BLaER1 (cell line): Measurements from ENCODE around the gene NREP.

ENCODE experiments used
- H3K27ac ChIP-seq: shearing (Covaris generic); formaldehyde crosslinking; 2 replicates; pipeline ENCODE4 v1.8.1; 2022
- H3K27me3 ChIP-seq: shearing (Covaris generic); formaldehyde crosslinking; 2 replicates; pipeline ENCODE4 v1.8.1; 2022
- H3K36me3 ChIP-seq: shearing (Covaris generic); formaldehyde crosslinking; 2 replicates; pipeline ENCODE4 v1.8.1; 2022
- H3K4me1 ChIP-seq: shearing (Covaris generic); formaldehyde crosslinking; 2 replicates; pipeline ENCODE4 v1.8.1; 2022
- H3K4me2 ChIP-seq: shearing (Covaris generic); formaldehyde crosslinking; 2 replicates; pipeline ENCODE4 v1.8.1; 2022
- H3K4me3 ChIP-seq: shearing (Covaris generic); formaldehyde crosslinking; 2 replicates; pipeline ENCODE4 v1.8.1; 2022
- H3K9ac ChIP-seq: shearing (Covaris generic); formaldehyde crosslinking; 2 replicates; pipeline ENCODE4 v1.8.1; 2022
- H3K9me3 ChIP-seq: shearing (Covaris generic); formaldehyde crosslinking; 2 replicates; pipeline ENCODE4 v1.8.1; 2022
- H4K20me1 ChIP-seq: shearing (Covaris generic); formaldehyde crosslinking; 2 replicates; pipeline ENCODE4 v1.8.1; 2022
- Cebpa-rat ChIP-seq: shearing (Covaris generic); IDR thresholded peaks from 2 replicates; pipeline ENCODE4 v1.8.1; 2022

Gene NREP

DNA sequence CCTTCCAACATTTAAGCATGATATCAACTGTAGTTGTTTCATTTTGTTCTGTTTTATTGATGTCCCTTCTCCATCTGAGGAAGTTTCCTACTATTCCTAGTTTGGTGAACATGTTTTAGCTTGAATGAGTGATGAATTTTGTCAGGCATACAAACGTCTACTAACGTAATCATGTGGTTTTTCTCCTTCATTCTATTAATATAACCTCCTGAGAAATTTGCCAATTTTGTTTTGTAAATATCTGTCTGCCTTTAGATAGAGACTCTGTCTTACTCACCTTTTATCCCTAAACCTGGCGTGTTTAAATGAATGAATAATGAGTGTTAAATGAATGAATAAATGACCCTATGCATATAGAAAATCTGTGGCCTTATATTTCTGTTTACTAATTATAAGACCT, 26.5 kb upstream of the NREP start:
- Histone ChIP-seq H4K20me1 (no peaks in the 10 kb centered on the region), H3K27me3 (no peaks in the 10 kb centered on the region), H3K36me3 (no peaks in the 10 kb centered on the region), H3K9me3 (no peaks in the 10 kb centered on the region), H3K4me3 (no peak overlapping the region), H3K4me1 (peaks cover 24% of the 10 kb centered on the region), H3K27ac (no peak overlapping the region), H3K4me2 (peak overlapping the region; percentile 19; the same call in 1 of the 2 replicates), H3K9ac (no peak overlapping the region)
- TF ChIP-seq Cebpa-rat, result no peak

DNA sequence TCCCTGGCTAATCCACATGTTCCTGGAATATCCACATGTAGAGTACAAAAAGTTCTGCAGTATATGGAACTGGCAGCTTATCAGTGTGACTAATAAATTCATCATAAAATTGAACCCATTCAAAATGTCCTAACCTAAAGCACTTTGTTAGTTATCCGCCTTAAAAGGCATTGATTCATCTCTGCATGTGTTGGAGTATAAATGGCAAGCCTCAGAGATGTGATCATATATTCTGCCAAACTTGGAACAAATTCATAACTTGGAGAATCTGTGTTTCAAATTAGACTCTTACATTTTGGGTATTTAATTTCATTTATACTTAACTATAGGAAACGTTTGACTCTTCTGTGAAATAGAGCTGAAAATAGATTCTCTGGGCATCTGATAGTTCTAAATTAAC, 25.2 kb upstream of the NREP start:
- Histone ChIP-seq H3K27ac (no peak overlapping the region), H3K9ac (no peak overlapping the region)
- TF ChIP-seq Cebpa-rat, result no peak

DNA sequence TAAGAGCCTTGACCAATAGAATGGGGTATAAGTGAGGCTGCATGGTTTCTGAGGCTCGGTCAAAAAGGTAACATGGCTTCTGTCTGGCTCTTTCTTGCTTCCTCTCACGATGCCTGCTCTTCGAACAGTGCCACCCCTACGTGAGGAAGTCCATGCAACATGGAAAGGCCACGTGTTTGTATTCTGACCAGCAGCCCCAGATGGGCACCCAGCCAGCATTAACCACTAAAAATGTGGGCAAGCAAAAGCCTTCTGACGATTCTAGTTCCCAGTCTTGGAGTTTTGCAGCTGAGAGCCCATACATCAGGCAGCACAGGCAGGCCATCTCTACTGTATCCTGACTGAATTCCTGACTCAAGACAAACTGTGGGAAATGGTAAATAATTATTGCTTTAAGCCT, 24.2 kb upstream of the NREP start:
- no peak overlapping the region for H3K9ac ChIP-seq
- TF ChIP-seq Cebpa-rat, result no peak
- H4K20me1 ChIP-seq, result no peaks in the 10 kb centered on the region
- H3K27me3 ChIP-seq, result no peaks in the 10 kb centered on the region
- no peak overlapping the region for H3K27ac ChIP-seq
- H3K4me2 ChIP-seq, result no peak overlapping the region
- H3K4me3 ChIP-seq, result no peak overlapping the region
- H3K9me3 ChIP-seq, result no peaks in the 10 kb centered on the region
- H3K4me1 ChIP-seq, result peaks cover 35% of the 10 kb centered on the region
- no peaks in the 10 kb centered on the region for H3K36me3 ChIP-seq

More for the DNA sequence above, 25.2 kb upstream of the NREP start:
- peaks cover 26% of the 10 kb centered on the region for H3K4me1 ChIP-seq
- no peak overlapping the region for H3K4me3 ChIP-seq
- H4K20me1 ChIP-seq, result no peaks in the 10 kb centered on the region
- H3K9me3 ChIP-seq, result no peaks in the 10 kb centered on the region
- no peak overlapping the region for H3K4me2 ChIP-seq
- no peaks in the 10 kb centered on the region for H3K36me3 ChIP-seq
- no peaks in the 10 kb centered on the region for H3K27me3 ChIP-seq

DNA sequence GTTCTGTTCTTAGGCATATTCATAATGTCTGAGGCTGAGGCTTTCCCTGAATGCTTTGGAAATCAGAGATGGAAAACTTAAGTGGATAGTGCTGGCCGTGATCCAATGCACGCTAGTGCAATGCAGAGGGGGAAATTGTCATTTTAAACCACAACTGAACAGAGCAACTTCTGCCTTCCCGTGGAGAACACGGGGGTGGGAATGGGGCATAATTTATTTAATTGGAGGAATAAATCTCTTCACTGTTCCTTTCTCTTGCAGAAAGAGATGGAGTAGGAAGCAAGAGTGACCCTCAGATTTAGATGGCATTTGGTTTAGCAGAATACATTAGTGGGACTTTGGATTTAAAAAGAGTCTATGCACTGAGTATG, 22.9 kb upstream of the NREP start:
- no peak for TF ChIP-seq Cebpa-rat
- Histone ChIP-seq H4K20me1 (no peaks in the 10 kb centered on the region), H3K4me3 (no peak overlapping the region), H3K36me3 (no peaks in the 10 kb centered on the region), H3K9ac (no peak overlapping the region), H3K27me3 (no peaks in the 10 kb centered on the region), H3K4me1 (peaks cover 48% of the 10 kb centered on the region), H3K27ac (no peak overlapping the region), H3K9me3 (no peaks in the 10 kb centered on the region), H3K4me2 (peak overlapping the region; percentile 24)

DNA sequence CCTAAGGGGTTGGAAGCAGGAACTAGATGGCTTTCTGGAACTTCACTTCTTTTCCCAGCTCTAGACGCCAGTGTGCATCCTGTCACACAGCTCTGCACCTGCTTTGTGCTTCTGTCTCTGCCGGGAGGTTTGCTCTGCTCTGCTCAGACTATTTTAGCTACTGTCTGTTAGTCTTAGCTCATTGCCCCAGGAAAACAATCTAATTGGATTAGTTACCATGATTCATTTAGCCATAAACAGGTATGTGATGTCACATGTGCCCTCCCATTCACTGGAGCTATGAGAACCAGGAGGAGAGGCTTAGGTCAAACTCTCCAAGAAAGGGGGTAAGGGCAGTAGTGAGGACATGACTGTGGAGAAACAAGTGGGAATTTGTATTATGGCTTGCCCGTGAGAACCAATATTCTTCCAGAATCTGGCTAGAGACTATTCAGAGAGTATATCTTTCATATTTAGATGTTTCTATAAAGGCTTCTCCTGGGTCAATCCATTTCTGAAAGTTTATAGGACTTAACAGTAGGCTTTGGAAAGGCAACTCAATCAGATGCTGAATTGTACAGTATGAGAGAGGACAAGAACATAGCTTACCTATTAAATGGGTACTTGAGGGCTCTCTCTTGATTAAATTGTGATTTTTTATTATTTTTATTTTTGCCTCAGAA, 22.4 kb upstream of the NREP start:
- Histone ChIP-seq H3K4me3 (no peak overlapping the region), H3K9me3 (no peaks in the 10 kb centered on the region), H3K4me1 (peaks cover 53% of the 10 kb centered on the region), H3K9ac (no peak overlapping the region), H3K27ac (no peak overlapping the region), H4K20me1 (no peaks in the 10 kb centered on the region), H3K36me3 (no peaks in the 10 kb centered on the region), H3K4me2 (peak overlapping the region; percentile 24), H3K27me3 (no peaks in the 10 kb centered on the region)
- no peak for TF ChIP-seq Cebpa-rat

DNA sequence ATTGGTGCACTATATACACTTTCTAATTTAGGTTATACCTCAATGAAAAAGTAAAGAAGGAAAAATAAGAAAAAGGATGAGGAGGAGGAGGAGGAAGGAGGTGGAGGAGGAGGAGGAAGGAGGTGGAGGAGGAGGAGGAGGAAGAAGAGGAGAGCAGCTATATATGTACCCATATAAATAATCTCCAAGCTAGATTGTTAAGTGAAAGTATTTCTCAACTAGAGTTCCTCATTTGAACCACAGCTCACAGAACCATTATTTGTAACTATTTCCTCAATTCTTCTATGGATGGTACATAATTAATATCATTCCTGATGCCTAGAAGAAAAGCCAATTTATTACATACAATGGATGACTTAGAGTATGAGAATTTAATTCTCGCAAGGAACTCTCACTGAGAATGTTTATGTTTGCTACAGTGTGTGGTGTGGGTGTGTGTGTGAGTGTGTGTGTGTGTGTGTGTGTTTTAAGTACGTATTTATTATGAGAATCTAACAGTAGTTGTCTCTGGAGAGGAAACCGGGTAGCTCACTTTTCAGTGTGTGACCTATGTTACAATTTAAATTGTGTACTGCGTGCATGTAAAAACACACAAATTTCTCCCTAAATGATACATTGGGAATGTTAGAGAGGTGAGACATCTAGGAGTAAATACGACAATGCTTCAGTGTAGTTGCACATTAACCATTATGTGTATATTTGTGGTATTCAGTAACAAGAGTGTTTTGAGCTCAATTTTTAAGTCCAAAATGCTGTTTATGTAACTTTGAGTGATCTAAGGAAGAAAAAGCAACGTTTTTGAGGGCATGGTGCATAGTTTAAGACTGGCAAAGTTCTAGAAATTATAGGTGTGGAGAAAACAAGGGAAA, 20.2 kb upstream of the NREP start:
- H3K9me3 ChIP-seq, result no peaks in the 10 kb centered on the region
- peaks cover 66% of the 10 kb centered on the region for H3K4me1 ChIP-seq
- no peaks in the 10 kb centered on the region for H4K20me1 ChIP-seq
- H3K36me3 ChIP-seq, result no peaks in the 10 kb centered on the region
- H3K4me2 ChIP-seq, result no peak overlapping the region
- no peak overlapping the region for H3K9ac ChIP-seq
- H3K27ac ChIP-seq, result no peak overlapping the region
- H3K27me3 ChIP-seq, result no peaks in the 10 kb centered on the region
- no peak overlapping the region for H3K4me3 ChIP-seq
- TF ChIP-seq Cebpa-rat, result no peak

DNA sequence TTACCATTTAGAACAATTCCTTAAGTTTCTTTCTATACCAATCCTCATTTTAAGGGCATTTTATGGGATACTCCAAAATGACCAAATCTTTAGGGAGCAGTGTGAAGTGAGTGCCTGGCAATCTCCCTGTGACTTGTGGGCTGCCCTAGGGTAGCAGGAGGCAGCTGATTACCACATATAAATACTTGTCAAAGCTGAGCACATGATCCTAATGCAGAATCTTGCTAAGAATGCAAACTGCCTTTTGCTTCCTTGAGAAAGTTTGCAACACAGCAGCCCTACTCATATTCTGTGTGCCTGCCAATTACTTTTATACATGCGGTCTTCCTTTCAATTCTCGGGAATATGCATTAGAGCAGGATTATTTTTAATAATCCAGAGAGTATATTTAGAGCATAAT, 18.2 kb upstream of the NREP start:
- Histone ChIP-seq H4K20me1 (no peaks in the 10 kb centered on the region), H3K4me1 (peaks cover 65% of the 10 kb centered on the region), H3K9me3 (no peaks in the 10 kb centered on the region), H3K36me3 (no peaks in the 10 kb centered on the region), H3K9ac (peak overlapping the region; percentile 56; the same call in 1 of the 2 replicates), H3K27me3 (no peaks in the 10 kb centered on the region), H3K4me3 (no peak overlapping the region; the same call in 1 of the 2 replicates), H3K4me2 (peak overlapping the region; percentile 71), H3K27ac (peak overlapping the region; percentile 74)
- no peak for TF ChIP-seq Cebpa-rat

DNA sequence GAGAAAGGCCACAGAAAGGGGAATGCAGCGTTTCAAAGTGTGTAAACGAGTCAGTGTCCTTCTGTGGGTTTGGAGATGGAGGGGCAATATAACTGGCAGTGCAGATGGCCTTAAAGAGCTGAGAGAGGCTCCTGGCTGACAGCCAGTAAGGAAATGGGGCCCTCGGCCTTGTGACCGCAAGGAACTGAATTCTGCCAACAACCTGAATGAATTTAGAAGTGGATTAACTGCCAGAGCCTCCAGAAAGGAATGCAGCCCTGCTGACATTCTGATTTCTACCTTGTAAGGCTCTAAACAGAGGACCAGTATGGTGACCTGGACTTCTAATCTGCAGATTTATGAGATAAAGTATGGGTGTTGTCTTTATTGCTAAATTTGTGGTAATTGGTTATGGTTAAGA, 17.5 kb upstream of the NREP start:
- no peak for TF ChIP-seq Cebpa-rat
- H3K9me3 ChIP-seq, result peaks cover 3% of the 10 kb centered on the region
- H4K20me1 ChIP-seq, result no peaks in the 10 kb centered on the region
- no peaks in the 10 kb centered on the region for H3K36me3 ChIP-seq
- H3K4me1 ChIP-seq, result peaks cover 58% of the 10 kb centered on the region
- peak overlapping the region; percentile 74 for H3K27ac ChIP-seq
- peak overlapping the region; percentile 20; the same call in 1 of the 2 replicates for H3K4me3 ChIP-seq
- no peaks in the 10 kb centered on the region for H3K27me3 ChIP-seq
- peak overlapping the region; percentile 71 for H3K4me2 ChIP-seq
- H3K9ac ChIP-seq, result peak overlapping the region; percentile 56; the same call in 1 of the 2 replicates

DNA sequence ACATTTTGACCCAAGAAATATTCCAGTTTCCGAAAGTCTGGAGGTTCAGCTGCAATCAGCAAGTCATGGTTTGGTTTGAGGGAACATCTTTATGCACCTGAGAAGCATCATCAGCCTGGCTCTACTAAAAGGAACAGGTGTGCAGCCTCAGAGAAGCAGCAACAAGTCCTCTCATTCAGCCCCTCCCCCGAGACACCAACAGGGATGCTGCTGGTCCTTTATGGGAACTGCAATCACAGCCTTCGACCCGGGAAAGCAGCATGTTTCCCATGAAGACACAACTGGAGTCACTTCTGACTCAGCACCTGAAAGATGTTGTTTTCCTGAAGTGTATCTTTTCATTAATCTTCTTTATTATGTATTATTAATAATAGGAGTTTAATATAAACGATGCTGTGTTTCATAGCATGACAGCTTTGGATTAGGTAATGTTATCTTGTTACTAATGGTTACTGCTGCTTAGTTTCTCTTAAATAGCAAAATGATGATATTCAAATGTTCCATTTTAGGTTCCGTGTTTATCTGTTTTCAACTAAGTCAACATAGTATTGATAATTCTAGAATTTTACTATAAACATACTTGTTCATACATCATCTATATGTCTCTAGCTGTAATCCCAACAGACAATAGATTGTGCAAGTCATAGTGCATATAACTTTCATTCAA, 15.6 kb upstream of the NREP start:
- no peak overlapping the region for H3K4me3 ChIP-seq
- TF ChIP-seq Cebpa-rat, result no peak
- 0 out of 2 replicates have a peak overlapping the region, but pooled peaks have one; percentile 74 for H3K27ac ChIP-seq
- peaks cover 9% of the 10 kb centered on the region for H3K9me3 ChIP-seq
- no peak overlapping the region for H3K9ac ChIP-seq
- no peaks in the 10 kb centered on the region for H3K27me3 ChIP-seq
- peak overlapping the region; percentile 71 for H3K4me2 ChIP-seq
- H3K4me1 ChIP-seq, result peaks cover 52% of the 10 kb centered on the region
- H4K20me1 ChIP-seq, result no peaks in the 10 kb centered on the region
- H3K36me3 ChIP-seq, result no peaks in the 10 kb centered on the region

DNA sequence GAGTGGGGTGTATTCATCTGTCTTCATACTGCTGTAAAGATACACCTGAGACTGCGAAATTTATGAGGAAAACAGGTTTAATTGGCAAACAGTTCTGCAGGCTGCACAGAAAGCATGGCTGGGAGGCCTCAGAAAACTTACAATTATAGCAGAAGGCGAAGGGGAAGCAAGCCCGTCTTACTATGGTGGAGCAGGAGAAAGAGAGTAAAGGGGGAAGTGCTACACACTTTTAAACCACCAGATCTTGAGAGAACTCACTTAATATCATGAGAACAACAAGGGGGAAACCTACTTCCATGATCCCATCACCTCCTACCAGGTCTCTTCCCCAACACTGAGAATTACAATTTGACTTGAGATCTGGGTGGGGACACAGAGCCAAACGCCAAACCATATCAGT, 12.5 kb upstream of the NREP start:
- H3K4me3 ChIP-seq, result no peak overlapping the region
- no peak overlapping the region for H3K9ac ChIP-seq
- H3K4me2 ChIP-seq, result no peak overlapping the region
- peaks cover 24% of the 10 kb centered on the region for H3K4me1 ChIP-seq
- no peaks in the 10 kb centered on the region for H4K20me1 ChIP-seq
- no peak for TF ChIP-seq Cebpa-rat
- H3K27me3 ChIP-seq, result no peaks in the 10 kb centered on the region
- peaks cover 14% of the 10 kb centered on the region for H3K9me3 ChIP-seq
- H3K27ac ChIP-seq, result no peak overlapping the region
- no peaks in the 10 kb centered on the region for H3K36me3 ChIP-seq
